HEK293T (cell line): Measurements from ENCODE around the gene ANKRD63.

Source experiments
- CTCF ChIA-PET: fragments of 350-600 bp; formaldehyde crosslinking; extraction: SDS; loops from one replicate; lab custom pipeline; 2021; ENCODE audit warnings: antibody characterized with exemption, inconsistent platforms; lab: Yijun Ruan, JAX
- POLR2A ChIA-PET: fragments of 350-600 bp; formaldehyde crosslinking; extraction: SDS; loops from one replicate; lab custom pipeline; 2020; ENCODE audit warnings: antibody characterized with exemption, inconsistent platforms; lab: Yijun Ruan, JAX
- DNase-seq: peaks from one replicate; pipeline ENCODE4 v3.0.0; 2012; ENCODE audit warnings: mixed read lengths; ENCODE audit errors: extremely low spot score
- ARNT ChIP-seq: fragments of 450-650 bp; IDR thresholded peaks from 2 replicates; pipeline ENCODE4 v1.6.1; 2017; ENCODE audit warnings: mild to moderate bottlenecking
- BHLHE40 ChIP-seq: fragments of 450-650 bp; IDR thresholded peaks from 2 replicates; pipeline ENCODE4 v1.6.1; 2016; ENCODE audit warnings: mild to moderate bottlenecking, moderate library complexity, borderline replicate concordance
- CTBP1 ChIP-seq: fragments of 450-650 bp; IDR thresholded peaks from 2 replicates; pipeline ENCODE4 v1.6.1; 2016; ENCODE audit warnings: borderline replicate concordance
- ELF4 ChIP-seq: fragments of 450-650 bp; IDR thresholded peaks from 2 replicates; pipeline ENCODE4 v1.6.1; 2017; ENCODE audit warnings: antibody characterized with exemption
- FOXA1 ChIP-seq: fragments of 450-650 bp; IDR thresholded peaks from 2 replicates; pipeline ENCODE4 v1.6.1; 2016; ENCODE audit warnings: mild to moderate bottlenecking
- FOXK2 ChIP-seq: fragments of 450-650 bp; IDR thresholded peaks from 2 replicates; pipeline ENCODE4 v1.6.1; 2016; ENCODE audit warnings: mild to moderate bottlenecking
- FOXM1 ChIP-seq: fragments of 450-650 bp; IDR thresholded peaks from 2 replicates; pipeline ENCODE4 v1.6.1; 2017; ENCODE audit warnings: mild to moderate bottlenecking, borderline replicate concordance
- HDGF ChIP-seq: fragments of 450-650 bp; IDR thresholded peaks from 2 replicates; pipeline ENCODE4 v1.6.1; 2017; ENCODE audit warnings: antibody characterized with exemption, borderline replicate concordance
- L3MBTL2 ChIP-seq: fragments of 450-650 bp; conservative IDR thresholded peaks from 2 replicates; pipeline ENCODE4 v1.6.1; 2016; ENCODE audit warnings: mild to moderate bottlenecking
- LEF1 ChIP-seq: fragments of 450-650 bp; IDR thresholded peaks from 2 replicates; pipeline ENCODE4 v1.6.1; 2017; ENCODE audit warnings: mild to moderate bottlenecking, borderline replicate concordance
- NFRKB ChIP-seq: fragments of 450-650 bp; IDR thresholded peaks from 2 replicates; pipeline ENCODE4 v1.6.1; 2016; ENCODE audit warnings: mild to moderate bottlenecking, moderate library complexity
- SP1 ChIP-seq: fragments of 450-650 bp; IDR thresholded peaks from 2 replicates; pipeline ENCODE4 v1.6.1; 2017
- SUZ12 ChIP-seq: fragments of 450-650 bp; IDR thresholded peaks from 2 replicates; pipeline ENCODE4 v1.6.1; 2016; ENCODE audit warnings: mild to moderate bottlenecking
- TARDBP ChIP-seq: fragments of 450-650 bp; IDR thresholded peaks from 2 replicates; pipeline ENCODE4 v1.6.1; 2016
- ZNF384 ChIP-seq: fragments of 450-650 bp; IDR thresholded peaks from 2 replicates; pipeline ENCODE4 v1.6.1; 2016
- TF ChIP-seq, protein P1 (sequence below): fragments of 450-650 bp; IDR thresholded peaks from 2 replicates; pipeline ENCODE4 v1.6.1; 2016

The ANKRD63 gene

DNA sequence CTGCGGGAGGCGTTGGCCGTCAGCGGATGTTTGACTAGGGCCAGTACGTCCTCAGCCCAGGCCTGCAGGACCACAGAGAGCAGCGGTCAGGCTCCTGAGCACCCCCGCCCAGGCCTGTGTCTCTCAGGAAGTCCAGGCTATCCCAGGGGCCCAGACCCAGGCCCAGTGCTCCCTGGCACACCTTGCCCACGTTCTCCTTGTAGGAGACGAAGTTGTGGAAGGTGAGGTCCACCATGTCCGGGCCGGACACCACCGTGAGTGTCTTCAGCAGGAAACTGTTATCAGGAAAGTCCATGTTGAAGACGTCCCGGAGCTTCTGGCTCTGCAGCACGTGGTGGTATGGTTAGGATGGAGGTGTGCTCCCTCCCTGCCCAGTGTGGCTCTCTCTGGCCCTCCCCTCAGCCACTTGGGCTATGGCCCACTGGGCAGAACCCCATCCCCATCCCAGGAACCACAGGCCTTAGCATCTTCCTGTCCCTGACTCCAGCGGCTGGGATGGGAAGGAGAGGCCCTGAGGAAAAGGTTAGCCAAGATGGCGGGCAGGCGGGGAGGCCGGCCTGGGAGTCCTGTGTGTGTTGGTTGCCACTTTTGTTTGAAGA is 19.5 kb upstream of the ANKRD63 start:
- ChIA-PET CTCF (interaction anchor here (1.3 kb wide), 1 partner anchor 9 kb away, joined by 3 read pairs; no protein-coding TSS in a partner anchor), POLR2A (no interaction called here)
- TF ChIP-seq ELF4 (no peak), FOXM1 (no peak), L3MBTL2 (no peak), NFRKB (no peak), LEF1 (no peak), CTBP1 (no peak), TARDBP (no peak), BHLHE40 (no peak), SUZ12 (no peak), ZNF384 (no peak), FOXK2 (no peak), ARNT (no peak), SP1 (no peak), FOXA1 (no peak)
- TF ChIP-seq, protein P1, sequence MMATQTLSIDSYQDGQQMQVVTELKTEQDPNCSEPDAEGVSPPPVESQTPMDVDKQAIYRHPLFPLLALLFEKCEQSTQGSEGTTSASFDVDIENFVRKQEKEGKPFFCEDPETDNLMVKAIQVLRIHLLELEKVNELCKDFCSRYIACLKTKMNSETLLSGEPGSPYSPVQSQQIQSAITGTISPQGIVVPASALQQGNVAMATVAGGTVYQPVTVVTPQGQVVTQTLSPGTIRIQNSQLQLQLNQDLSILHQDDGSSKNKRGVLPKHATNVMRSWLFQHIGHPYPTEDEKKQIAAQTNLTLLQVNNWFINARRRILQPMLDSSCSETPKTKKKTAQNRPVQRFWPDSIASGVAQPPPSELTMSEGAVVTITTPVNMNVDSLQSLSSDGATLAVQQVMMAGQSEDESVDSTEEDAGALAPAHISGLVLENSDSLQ, result no peak
- no peak for DNase-seq

DNA sequence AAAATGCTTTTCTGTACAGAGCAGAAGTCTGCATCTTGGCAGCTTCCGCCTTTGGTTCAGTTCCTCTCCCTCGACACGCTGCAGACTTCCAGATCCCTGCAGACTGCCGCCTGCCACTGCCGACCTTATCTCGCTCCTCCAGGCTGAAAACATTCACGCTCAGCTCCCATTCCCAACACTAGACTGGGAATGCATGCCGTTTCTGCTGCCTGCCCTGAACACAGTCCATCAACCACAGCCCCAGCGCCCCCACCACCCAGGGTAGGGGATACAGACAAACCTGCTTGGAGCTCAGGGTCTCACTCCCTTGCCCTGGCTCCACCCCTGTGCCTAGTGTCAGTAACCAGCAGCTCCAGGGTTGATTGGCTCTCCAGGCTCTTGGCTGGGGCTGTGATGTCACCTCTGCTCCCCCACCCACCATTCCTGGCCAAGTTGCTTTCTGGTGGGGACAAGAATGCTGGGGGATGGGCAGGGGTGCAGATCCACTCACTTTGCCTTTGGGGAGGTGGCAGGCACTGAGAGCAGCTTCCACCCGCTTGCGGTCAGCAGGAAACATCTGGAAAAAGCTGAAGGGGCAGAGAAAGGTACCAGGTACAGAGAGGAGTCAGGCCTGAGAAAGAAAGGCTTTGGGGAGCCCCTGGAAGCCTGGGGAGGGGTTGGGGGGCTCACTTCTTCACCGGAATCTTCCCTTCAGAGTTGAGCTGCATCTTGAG is 18.8 kb upstream of the ANKRD63 start:
- TF ChIP-seq HDGF (no peak), ARNT (no peak), SP1 (no peak), NFRKB (no peak), CTBP1 (no peak), LEF1 (no peak), FOXK2 (no peak), FOXM1 (no peak), TARDBP (no peak), BHLHE40 (no peak), FOXA1 (no peak), ZNF384 (no peak), ELF4 (no peak), L3MBTL2 (no peak), SUZ12 (no peak)
- TF ChIP-seq, protein P1, result no peak
- DNase-seq, result no peak
- POLR2A ChIA-PET, result no interaction called here
- CTCF ChIA-PET, result interaction anchor here (1.3 kb wide), 1 partner anchor 9 kb away, joined by 3 read pairs; no protein-coding TSS in a partner anchor

DNA sequence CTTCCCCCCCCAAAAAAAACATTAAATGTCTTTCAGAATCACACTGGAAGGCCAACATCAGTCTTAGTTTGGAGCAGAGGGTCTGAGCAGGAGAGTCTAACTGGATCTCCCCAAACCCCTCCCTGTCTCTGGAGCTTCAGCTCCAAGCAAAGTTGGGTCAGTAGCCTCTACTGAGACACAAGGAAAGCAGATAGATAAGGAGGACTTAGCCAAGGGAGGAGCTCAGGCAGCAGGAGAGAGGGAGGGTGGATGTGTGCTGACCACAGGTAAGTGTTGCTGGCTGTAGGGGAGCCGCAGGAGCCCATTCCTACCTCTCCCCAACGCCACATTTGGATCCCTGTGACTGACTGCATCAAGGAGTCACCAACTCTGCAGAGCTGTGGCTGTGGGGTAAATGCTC is 17.9 kb upstream of the ANKRD63 start:
- CTCF ChIA-PET, result interaction anchor here (1.3 kb wide), 1 partner anchor 8 kb away, joined by 3 read pairs; no protein-coding TSS in a partner anchor
- TF ChIP-seq FOXA1, result no peak
- TF ChIP-seq, protein P1, result no peak
- no peak for TF ChIP-seq SP1
- TF ChIP-seq LEF1, result no peak
- TF ChIP-seq FOXK2, result no peak
- TF ChIP-seq ARNT, result no peak
- POLR2A ChIA-PET, result no interaction called here
- DNase-seq, result no peak

DNA sequence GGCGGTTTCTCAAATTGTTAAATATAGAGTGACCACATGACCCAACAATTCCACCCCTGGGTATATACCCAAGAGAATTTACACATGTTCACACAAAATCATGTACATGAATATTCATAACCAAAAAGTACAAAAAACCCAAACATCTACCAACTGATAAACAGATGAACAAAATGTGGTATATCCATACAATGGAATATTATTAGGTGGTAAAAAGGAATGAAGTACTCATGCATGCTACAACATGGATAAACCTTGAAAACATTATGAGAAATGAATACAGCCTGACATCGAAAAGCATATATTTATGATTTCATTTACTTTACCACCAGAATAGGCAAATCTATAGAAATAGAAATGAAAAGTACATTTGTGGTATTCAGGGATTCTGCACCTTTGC is 17.5 kb upstream of the ANKRD63 start:
- ChIA-PET POLR2A (no interaction called here), CTCF (no interaction called here)
- DNase-seq, result no peak
- no peak for TF ChIP-seq ZNF384
- no peak for TF ChIP-seq CTBP1
- TF ChIP-seq ARNT, result no peak
- no peak for TF ChIP-seq HDGF
- TF ChIP-seq BHLHE40, result no peak
- TF ChIP-seq L3MBTL2, result no peak
- no peak for TF ChIP-seq FOXM1
- no peak for TF ChIP-seq FOXA1
- TF ChIP-seq LEF1, result no peak
- TF ChIP-seq, protein P1, result no peak
- no peak for TF ChIP-seq SUZ12
- TF ChIP-seq ELF4, result no peak

DNA sequence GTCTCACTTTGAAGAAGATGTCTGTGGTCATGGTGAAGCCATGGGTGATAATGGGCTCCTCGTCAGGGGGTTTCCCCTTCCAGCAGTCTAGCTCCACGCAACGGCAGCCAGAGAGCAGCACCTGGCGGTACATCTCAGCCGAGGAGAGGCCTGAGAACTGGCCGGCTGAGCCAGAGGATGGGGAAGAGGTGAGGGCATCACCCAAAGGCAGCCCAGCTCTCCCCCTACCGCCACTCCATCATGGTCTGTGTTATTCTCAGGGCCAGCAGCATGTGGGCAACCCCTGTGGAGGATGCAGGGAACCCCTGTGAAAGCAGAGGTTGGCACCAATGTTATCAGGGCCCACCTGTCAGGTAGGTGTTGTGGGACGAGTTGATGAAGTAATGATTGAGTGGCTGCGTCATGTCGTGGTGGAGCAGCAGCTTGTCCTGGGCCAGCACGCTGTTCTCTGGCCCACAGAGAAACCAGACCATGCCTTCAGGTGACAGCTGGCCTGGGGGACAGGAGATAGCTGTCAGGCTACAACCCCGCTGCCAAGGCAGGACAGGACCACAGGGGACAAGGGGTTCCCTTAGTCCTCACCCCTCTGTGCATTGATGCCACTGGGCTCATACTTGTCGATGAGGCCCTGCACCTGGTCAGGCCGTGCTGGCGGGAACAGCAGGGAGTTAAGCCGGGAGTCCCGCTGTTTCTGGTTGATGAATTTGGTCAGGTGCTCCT is 15.5 kb upstream of the ANKRD63 start:
- TF ChIP-seq FOXA1 (no peak), NFRKB (no peak), LEF1 (no peak), ELF4 (no peak), HDGF (no peak), L3MBTL2 (no peak)
- DNase-seq, result no peak
- POLR2A ChIA-PET, result interaction anchor here (0.7 kb wide), 1 partner anchor 10 kb away, joined by 3 read pairs; no protein-coding TSS in a partner anchor
- CTCF ChIA-PET, result no interaction called here
